CD4-positive, alpha-beta T cell (primary cell): Measurements from ENCODE around the gene SCAND1. TPM values are rescaled to one million over a fixed set of nuclear protein-coding genes. Genes with fewer than 3 reads are reported as not detected.

Source experiments
- ATAC-seq: fragments of 200-7000 bp; cut with Tn5 transposase; one replicate; pipeline ENCODE4 v1.10.0; 2022; ENCODE audit warnings: mild to moderate bottlenecking; ENCODE audit not compliant: poor library complexity
- CTCF ChIA-PET: fragments of 350-600 bp; sonication (Branson Sonifier 250); formaldehyde crosslinking; loops from one replicate; lab custom pipeline; 2021; ENCODE audit warnings: antibody characterized with exemption, inconsistent platforms; lab: Charles Lee
- POLR2A ChIA-PET: fragments of 350-600 bp; sonication (Branson Sonifier 250); formaldehyde crosslinking; loops from one replicate; lab custom pipeline; 2021; ENCODE audit warnings: antibody characterized with exemption, inconsistent platforms; lab: Charles Lee
- DNase-seq, 14 experiments: peaks; one replicate each; pipeline ENCODE4 v3.0.0-alpha.2; 2013 to 2020; ENCODE audit warnings: mixed read lengths in 2 of 14
- H3K27ac ChIP-seq, 2 donors: one replicate each; pipeline versions ENCODE4 v1.5.1 to v1.7.0; 2013; ENCODE audit warnings: low read length in 2 of 2, low read depth in 1 of 2, mild to moderate bottlenecking in 1 of 2
- H3K27me3 ChIP-seq, 2 experiments: 1 replicate in 1 of 2; 2 replicates in 1 of 2; pipeline versions ENCODE4 v1.6.1 to v1.7.0; 2013; ENCODE audit warnings: low read length in 2 of 2, control low read depth in 1 of 2, mild to moderate bottlenecking in 1 of 2, moderate library complexity in 1 of 2; ENCODE audit not compliant: insufficient read depth in 2 of 2, control insufficient read depth in 1 of 2
- H3K36me3 ChIP-seq: one replicate; pipeline ENCODE4 v1.6.1; 2013; ENCODE audit warnings: low read length, control low read depth; ENCODE audit not compliant: insufficient read depth
- H3K4me1 ChIP-seq: one replicate; pipeline ENCODE4 v1.6.1; 2013; ENCODE audit warnings: low read length, control low read depth; ENCODE audit not compliant: insufficient read depth
- H3K4me3 ChIP-seq: one replicate; pipeline ENCODE4 v1.5.1; 2013; ENCODE audit warnings: mild to moderate bottlenecking, low read length, moderate library complexity
- H3K9me3 ChIP-seq, 2 experiments: 1 replicate in 1 of 2; 2 replicates in 1 of 2; pipeline versions ENCODE4 v1.6.1 to v1.7.0; 2013; ENCODE audit warnings: low read length in 2 of 2, mild to moderate bottlenecking in 2 of 2, control low read depth in 1 of 2, moderate library complexity in 1 of 2; ENCODE audit not compliant: control insufficient read depth in 1 of 2, insufficient read depth in 1 of 2
- H3K27ac Mint-ChIP-seq: one replicate; pipeline ENCODE4 v1.8.0; 2020; ENCODE audit warnings: mixed read lengths
- H3K27me3 Mint-ChIP-seq: one replicate; pipeline ENCODE4 v1.8.0; 2021; ENCODE audit warnings: mixed read lengths
- H3K36me3 Mint-ChIP-seq: one replicate; pipeline ENCODE4 v1.8.0; 2021; ENCODE audit warnings: low read depth, mixed read lengths
- H3K4me1 Mint-ChIP-seq: one replicate; pipeline ENCODE4 v1.8.0; 2021; ENCODE audit warnings: low read depth, mixed read lengths
- H3K4me3 Mint-ChIP-seq: one replicate; pipeline ENCODE4 v1.8.0; 2020; ENCODE audit warnings: mild to moderate bottlenecking, mixed read lengths
- H3K9me3 Mint-ChIP-seq: one replicate; pipeline ENCODE4 v1.8.0; 2020; ENCODE audit warnings: mixed read lengths
- intact Hi-C, 2 experiments: fragments of 100-400 bp; cut with DNase I in 1 of 2; cut with micrococcal nuclease in 1 of 2; formaldehyde crosslinking; loops; one replicate each; pipeline versions ENCODE4 v1.15.1 to v1.9.0; 2023 to 2025; cut with DNase I, micrococcal nuclease
- total RNA-seq, 174 experiments: library from RNA in 2 of 174; stranded (reverse) in 2 of 174; gene quantifications; one replicate each; pipeline ENCODE4 v1.2.3 and lab custom pipeline; 2021 to 2026
- TF ChIP-seq, protein P1 (sequence below): fragments of 200-600 bp; IDR thresholded peaks from one replicate; pipeline ENCODE4 v1.8.0; 2022; ENCODE audit warnings: antibody characterized with exemption, mild to moderate bottlenecking

Gene SCAND1
- total RNA-seq, 2 experiments from 2014 or later = 77.2 to 82.7 TPM

DNA sequence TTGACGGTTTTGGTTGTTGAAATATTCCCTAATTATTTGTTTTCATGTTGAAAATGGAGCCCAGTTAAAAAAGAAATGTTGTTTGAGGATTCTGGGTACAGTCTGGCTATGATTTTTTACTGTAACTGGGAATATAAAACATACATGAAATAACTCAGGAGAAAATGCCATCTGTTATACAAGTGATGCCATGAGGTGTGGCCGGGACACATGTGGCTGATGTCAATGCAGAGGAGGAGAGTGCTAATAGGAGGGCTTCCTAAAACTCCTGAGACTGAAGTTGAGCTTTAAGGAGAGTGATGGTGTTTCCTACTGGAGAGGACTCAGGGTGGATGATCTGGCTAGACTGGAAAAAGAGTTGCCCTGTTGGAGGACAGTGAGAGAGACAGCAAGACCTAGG lies 12.7 kb downstream of the SCAND1 start:
- peaks cover 71% of the 10 kb centered on the region for H3K36me3 Mint-ChIP-seq
- Histone ChIP-seq H3K36me3 (peaks cover 66% of the 10 kb centered on the region), H3K4me3 (no peak overlapping the region), H3K9me3 (no peaks in the 10 kb centered on the region), H3K4me1 (no peaks in the 10 kb centered on the region), H3K27ac (no peak overlapping the region), H3K27me3 (no peaks in the 10 kb centered on the region)
- peaks cover 7% of the 10 kb centered on the region for H3K4me1 Mint-ChIP-seq
- TF ChIP-seq, protein P1, sequence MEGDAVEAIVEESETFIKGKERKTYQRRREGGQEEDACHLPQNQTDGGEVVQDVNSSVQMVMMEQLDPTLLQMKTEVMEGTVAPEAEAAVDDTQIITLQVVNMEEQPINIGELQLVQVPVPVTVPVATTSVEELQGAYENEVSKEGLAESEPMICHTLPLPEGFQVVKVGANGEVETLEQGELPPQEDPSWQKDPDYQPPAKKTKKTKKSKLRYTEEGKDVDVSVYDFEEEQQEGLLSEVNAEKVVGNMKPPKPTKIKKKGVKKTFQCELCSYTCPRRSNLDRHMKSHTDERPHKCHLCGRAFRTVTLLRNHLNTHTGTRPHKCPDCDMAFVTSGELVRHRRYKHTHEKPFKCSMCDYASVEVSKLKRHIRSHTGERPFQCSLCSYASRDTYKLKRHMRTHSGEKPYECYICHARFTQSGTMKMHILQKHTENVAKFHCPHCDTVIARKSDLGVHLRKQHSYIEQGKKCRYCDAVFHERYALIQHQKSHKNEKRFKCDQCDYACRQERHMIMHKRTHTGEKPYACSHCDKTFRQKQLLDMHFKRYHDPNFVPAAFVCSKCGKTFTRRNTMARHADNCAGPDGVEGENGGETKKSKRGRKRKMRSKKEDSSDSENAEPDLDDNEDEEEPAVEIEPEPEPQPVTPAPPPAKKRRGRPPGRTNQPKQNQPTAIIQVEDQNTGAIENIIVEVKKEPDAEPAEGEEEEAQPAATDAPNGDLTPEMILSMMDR = no peak
- ChIA-PET POLR2A (interaction anchor here (2.2 kb wide), 1 partner anchor 12 kb away, joined by 19 read pairs; the partner anchor contains the start of gene SCAND1), CTCF (no interaction called here)
- H3K4me3 Mint-ChIP-seq = no peak overlapping the region
- intact Hi-C loops = loop anchor here in 1 of 2 experiments (5.0 kb wide), 1 partner anchor 474 kb away; no protein-coding TSS in a partner anchor
- ATAC-seq (no peak), DNase-seq (no peak)
- H3K27ac Mint-ChIP-seq = peak overlapping the region; percentile 45
- H3K9me3 Mint-ChIP-seq = no peaks in the 10 kb centered on the region
- H3K27me3 Mint-ChIP-seq = no peaks in the 10 kb centered on the region

GRCh38 chr20:35939264-35939663 lies 15.0 kb downstream of the SCAND1 start:
- Mint-ChIP-seq H3K27me3 (no peaks in the 10 kb centered on the region), H3K4me3 (no peak overlapping the region), H3K4me1 (no peaks in the 10 kb centered on the region), H3K9me3 (no peaks in the 10 kb centered on the region), H3K27ac (peak overlapping the region; percentile 33), H3K36me3 (peaks cover 78% of the 10 kb centered on the region)
- Histone ChIP-seq H3K27ac (no peak overlapping the region), H3K4me3 (no peak overlapping the region), H3K4me1 (no peaks in the 10 kb centered on the region), H3K36me3 (peaks cover 71% of the 10 kb centered on the region), H3K27me3 (no peaks in the 10 kb centered on the region), H3K9me3 (no peaks in the 10 kb centered on the region)
- no peak for ATAC-seq
- TF ChIP-seq, protein P1 = no peak
- CTCF ChIA-PET = interaction anchor here (1.0 kb wide), 1 partner anchor 15 kb away, joined by 4 read pairs; the partner anchor contains the start of gene SCAND1
- intact Hi-C loops = no loop called here
- POLR2A ChIA-PET = interaction anchor here (1.1 kb wide), 1 partner anchor 14 kb away, joined by 4 read pairs; no protein-coding TSS in a partner anchor
- no peak for DNase-seq

GRCh38 chr20:35934050-35934449 lies 20.3 kb downstream of the SCAND1 start:
- ChIA-PET POLR2A (interaction anchor here (1.8 kb wide), 1 partner anchor 20 kb away, joined by 6 read pairs; the partner anchor contains the start of gene SCAND1), CTCF (no interaction called here)
- Histone ChIP-seq H3K9me3 (no peaks in the 10 kb centered on the region), H3K27ac (no peak overlapping the region), H3K27me3 (no peaks in the 10 kb centered on the region), H3K4me3 (no peak overlapping the region), H3K36me3 (peaks cover 70% of the 10 kb centered on the region), H3K4me1 (no peaks in the 10 kb centered on the region)
- H3K36me3 Mint-ChIP-seq = peaks cover 77% of the 10 kb centered on the region
- TF ChIP-seq, protein P1 = no peak
- H3K4me3 Mint-ChIP-seq = no peak overlapping the region
- no peaks in the 10 kb centered on the region for H3K27me3 Mint-ChIP-seq
- ATAC-seq (no peak), DNase-seq (no peak)
- intact Hi-C loops = no loop called here
- H3K27ac Mint-ChIP-seq = no peak overlapping the region
- no peaks in the 10 kb centered on the region for H3K9me3 Mint-ChIP-seq
- peaks cover 9% of the 10 kb centered on the region for H3K4me1 Mint-ChIP-seq
